D721Med (cell line): ENCODE results near the gene CCDC57.

Source experiments
- DNase-seq: peaks from one replicate; pipeline ENCODE4 v3.0.0; 2011; ENCODE audit warnings: low spot score; ENCODE audit not compliant: insufficient read length
- FAIRE-seq: peaks from 2 replicates; lab custom pipeline; 2011; peaks lifted over from hg19 to GRCh38; lab: Jason Lieb, UNC
- CTCF ChIP-seq: IDR thresholded peaks from 2 replicates; pipeline ENCODE4 v1.5.1; 2012; ENCODE audit warnings: mild to moderate bottlenecking, control low read depth; ENCODE audit not compliant: insufficient read depth; ENCODE audit errors: missing control alignments

CCDC57 gene

GRCh38 chr17:82240506-82241182 is 28.0 kb upstream of the CCDC57 start:
- no peak for FAIRE-seq
- TF ChIP-seq CTCF, result no peak
- DNase-seq, result no peak

GRCh38 chr17:82239926-82240505 is 27.4 kb upstream of the CCDC57 start:
- TF ChIP-seq CTCF, result no peak
- FAIRE-seq (no peak), DNase-seq (no peak)

- no peak for TF ChIP-seq CTCF
- FAIRE-seq (no peak), DNase-seq (no peak)
Measured at GRCh38 chr17:82239401-82239925, 26.8 kb upstream of the CCDC57 start.

GRCh38 chr17:82238472-82239201 is 26.0 kb upstream of the CCDC57 start:
- FAIRE-seq (no peak), DNase-seq (no peak)
- TF ChIP-seq CTCF, result no peak

- FAIRE-seq (no peak), DNase-seq (no peak)
- no peak for TF ChIP-seq CTCF
Measured at GRCh38 chr17:82237746-82238471, 25.3 kb upstream of the CCDC57 start.

- TF ChIP-seq CTCF, result no peak
- no peak for FAIRE-seq
- DNase-seq, result no peak
Measured at GRCh38 chr17:82237083-82237745, 24.6 kb upstream of the CCDC57 start.
